Measurements from ENCODE around the gene CHD3.

Gene CHD3

DNA sequence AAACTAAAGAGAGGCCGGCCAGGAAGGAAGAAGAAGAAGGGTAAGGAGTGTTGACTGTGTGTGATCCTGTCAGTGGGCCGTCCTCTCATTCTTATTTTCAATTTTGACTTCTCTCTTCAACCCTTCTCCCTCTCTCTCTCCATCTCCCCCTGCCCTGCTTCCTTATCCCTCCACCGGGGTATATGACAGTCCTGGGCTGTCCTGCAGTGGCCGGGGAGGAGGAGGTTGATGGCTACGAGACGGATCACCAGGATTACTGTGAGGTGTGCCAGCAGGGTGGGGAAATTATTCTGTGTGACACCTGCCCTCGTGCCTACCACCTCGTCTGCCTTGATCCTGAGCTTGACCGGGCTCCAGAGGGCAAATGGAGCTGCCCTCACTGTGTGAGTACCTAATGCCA lies 5.6 kb downstream of the CHD3 start:
- DNase-seq (ENCODE audit: low spot score) = no peak

GRCh38 chr17:7894866-7895265 lies 6.3 kb downstream of the CHD3 start:
- DNase-seq (ENCODE audit: low spot score) = no peak
- TF ChIP-seq, protein P1, sequence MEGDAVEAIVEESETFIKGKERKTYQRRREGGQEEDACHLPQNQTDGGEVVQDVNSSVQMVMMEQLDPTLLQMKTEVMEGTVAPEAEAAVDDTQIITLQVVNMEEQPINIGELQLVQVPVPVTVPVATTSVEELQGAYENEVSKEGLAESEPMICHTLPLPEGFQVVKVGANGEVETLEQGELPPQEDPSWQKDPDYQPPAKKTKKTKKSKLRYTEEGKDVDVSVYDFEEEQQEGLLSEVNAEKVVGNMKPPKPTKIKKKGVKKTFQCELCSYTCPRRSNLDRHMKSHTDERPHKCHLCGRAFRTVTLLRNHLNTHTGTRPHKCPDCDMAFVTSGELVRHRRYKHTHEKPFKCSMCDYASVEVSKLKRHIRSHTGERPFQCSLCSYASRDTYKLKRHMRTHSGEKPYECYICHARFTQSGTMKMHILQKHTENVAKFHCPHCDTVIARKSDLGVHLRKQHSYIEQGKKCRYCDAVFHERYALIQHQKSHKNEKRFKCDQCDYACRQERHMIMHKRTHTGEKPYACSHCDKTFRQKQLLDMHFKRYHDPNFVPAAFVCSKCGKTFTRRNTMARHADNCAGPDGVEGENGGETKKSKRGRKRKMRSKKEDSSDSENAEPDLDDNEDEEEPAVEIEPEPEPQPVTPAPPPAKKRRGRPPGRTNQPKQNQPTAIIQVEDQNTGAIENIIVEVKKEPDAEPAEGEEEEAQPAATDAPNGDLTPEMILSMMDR (IDR thresholded peaks at IDR 0.05; ENCODE audit: extremely low read depth, missing control alignments) = no peak

More for the DNA sequence above, 5.6 kb downstream of the CHD3 start:
- TF ChIP-seq, protein P1 (IDR thresholded peaks at IDR 0.05; ENCODE audit: extremely low read depth, missing control alignments) = no peak

DNA sequence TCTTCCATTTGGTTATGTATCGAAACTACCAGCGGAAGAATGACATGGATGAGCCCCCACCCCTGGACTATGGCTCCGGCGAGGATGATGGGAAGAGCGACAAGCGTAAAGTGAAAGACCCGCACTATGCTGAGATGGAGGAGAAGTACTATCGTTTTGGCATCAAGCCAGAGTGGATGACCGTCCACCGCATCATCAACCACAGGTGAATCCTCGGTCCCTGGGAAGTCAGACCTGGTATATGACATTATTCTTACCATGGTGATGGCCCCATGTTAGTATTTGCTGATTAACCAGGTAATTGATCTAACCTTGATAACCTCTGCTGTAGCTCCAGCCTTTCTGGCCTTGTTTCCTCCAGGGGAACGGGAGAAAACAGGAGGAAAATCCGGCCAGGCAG lies 8.5 kb downstream of the CHD3 start:
- no peak for DNase-seq (ENCODE audit: low spot score)
- TF ChIP-seq, protein P1 (IDR thresholded peaks at IDR 0.05; ENCODE audit: extremely low read depth, missing control alignments) = no peak

- no peak for DNase-seq (ENCODE audit: low spot score)
- TF ChIP-seq, protein P1 (IDR thresholded peaks at IDR 0.05; ENCODE audit: extremely low read depth, missing control alignments) = no peak
Observed at GRCh38 chr17:7897773-7898172, 9.2 kb downstream of the CHD3 start.

- DNase-seq (ENCODE audit: low spot score) = no peak
- TF ChIP-seq, protein P1 (IDR thresholded peaks at IDR 0.05; ENCODE audit: extremely low read depth, missing control alignments) = no peak
Observed at GRCh38 chr17:7903154-7904103, 14.8 kb downstream of the CHD3 start.

GRCh38 chr17:7909089-7909488 lies 20.5 kb downstream of the CHD3 start:
- TF ChIP-seq, protein P1 (IDR thresholded peaks at IDR 0.05; ENCODE audit: extremely low read depth, missing control alignments) = no peak
- no peak for DNase-seq (ENCODE audit: low spot score)

DNA sequence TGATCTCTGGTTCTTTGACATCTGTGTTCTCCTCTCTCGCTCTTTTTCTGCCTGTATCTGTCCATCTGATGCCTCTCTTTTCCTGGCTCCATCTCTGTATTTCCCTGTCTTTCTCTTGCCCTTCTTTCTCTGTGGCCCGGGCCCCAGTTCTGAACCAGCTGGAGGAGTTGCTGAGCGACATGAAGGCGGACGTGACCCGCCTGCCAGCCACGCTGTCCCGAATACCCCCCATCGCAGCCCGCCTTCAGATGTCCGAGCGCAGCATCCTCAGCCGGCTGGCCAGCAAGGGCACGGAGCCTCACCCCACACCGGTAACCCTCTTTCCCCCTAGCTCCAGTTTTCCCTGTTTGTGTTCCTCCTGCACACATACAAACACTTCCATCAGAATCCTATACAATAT lies 21.7 kb downstream of the CHD3 start:
- no peak for DNase-seq (ENCODE audit: low spot score)

More for the DNA sequence above, 21.7 kb downstream of the CHD3 start:
- TF ChIP-seq, protein P1 (IDR thresholded peaks at IDR 0.05; ENCODE audit: extremely low read depth, missing control alignments) = no peak
